GM12892 (cell line): ENCODE data around the gene LYG2.

ENCODE experiments used
- POLR2A ChIP-seq: IDR thresholded peaks from 2 replicates; pipeline ENCODE4 v1.6.1; 2011; ENCODE audit warnings: low read depth, low read length, control low read depth
- POLR2AphosphoS5 ChIP-seq: IDR thresholded peaks from 2 replicates; pipeline ENCODE4 v1.6.1; 2011; ENCODE audit warnings: low read depth, low read length, control low read depth
- TAF1 ChIP-seq: IDR thresholded peaks from 2 replicates; pipeline ENCODE4 v1.6.1; 2011; ENCODE audit warnings: low read depth, mild to moderate bottlenecking, control low read depth, low read length, borderline replicate concordance

DNA sequence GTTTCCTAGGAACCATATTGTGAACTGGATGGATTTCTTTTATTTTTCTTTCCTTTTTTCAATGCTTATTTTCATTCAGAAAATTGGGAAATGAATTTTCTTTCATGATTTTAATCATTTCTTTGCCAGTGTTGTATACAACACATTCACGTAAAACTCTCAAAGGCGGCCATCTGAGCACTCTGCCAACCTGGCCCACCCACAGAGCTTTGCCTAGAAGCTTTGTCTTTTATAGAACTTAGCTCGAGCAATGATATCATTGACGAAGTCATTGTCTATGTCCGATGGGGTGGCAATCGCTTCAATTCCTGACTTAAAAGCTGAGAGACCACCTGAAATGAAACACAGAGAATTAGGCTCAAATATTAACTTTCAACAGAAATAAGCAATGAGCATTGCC is 13.3 kb downstream of the LYG2 start:
- no peak for TF ChIP-seq POLR2AphosphoS5
- no peak for TF ChIP-seq POLR2A
- no peak for TF ChIP-seq TAF1
